HepG2 (cell line): ENCODE data around the gene LGALS16. TPM values are rescaled to one million over a fixed set of nuclear protein-coding genes. Genes with fewer than 3 reads are reported as not detected.

ENCODE experiments used
- ATAC-seq: fragments of 200-7000 bp; cut with Tn5 transposase; 3 replicates; pipeline ENCODE4 v1.9.1; 2020; ENCODE audit warnings: mild to moderate bottlenecking, moderate library complexity
- BruUV-seq: library from RNA; stranded (reverse); fragments of 400-500 nt; replicated peaks from 2 replicates; lab custom pipeline; 2021; lab: Mats Ljungman, UMichigan
- CTCF ChIA-PET: fragments of 300-600 bp; formaldehyde crosslinking; extraction: SDS; loops from one replicate; lab custom pipeline; 2021; ENCODE audit warnings: low total read pairs, inconsistent platforms, low intra/inter-chr PET ratio; lab: Yijun Ruan, JAX
- POLR2A ChIA-PET: fragments of 350-600 bp; sonication (Branson Sonifier 250); formaldehyde crosslinking; loops from one replicate; lab custom pipeline; 2020; ENCODE audit warnings: antibody characterized with exemption, inconsistent platforms; lab: Yijun Ruan, JAX
- DNase-seq: peaks from one replicate; pipeline ENCODE4 v3.0.0-alpha.2; 2015; ENCODE audit warnings: low spot score
- FAIRE-seq: peaks from 3 replicates; lab custom pipeline; 2011; peaks lifted over from hg19 to GRCh38; lab: Jason Lieb, UNC
- H2AFZ ChIP-seq: one replicate; pipeline ENCODE4 v1.6.1; 2011; ENCODE audit warnings: low read length, inconsistent platforms
- H3K27ac ChIP-seq: fragments of 300-600 bp; 3 replicates; pipeline ENCODE4 v1.8.0; 2011; ENCODE audit warnings: mixed run types, mild to moderate bottlenecking, mixed read lengths, low read length, inconsistent platforms; ENCODE audit not compliant: insufficient read depth; ENCODE audit errors: extremely low read length
- H3K27me3 ChIP-seq, 2 experiments: fragments of 200-600 bp in 1 of 2; 2 replicates in 1 of 2; 3 replicates in 1 of 2; pipeline versions ENCODE4 v1.6.0 to v1.8.0; 2011; ENCODE audit warnings: low read length in 2 of 2, mild to moderate bottlenecking in 2 of 2, moderate library complexity in 2 of 2, inconsistent platforms in 1 of 2; ENCODE audit not compliant: insufficient read depth in 2 of 2, control insufficient read depth in 1 of 2
- H3K36me3 ChIP-seq, 2 experiments: fragments of 200-600 bp in 1 of 2; replicated peaks in 1 of 2; 2 replicates in 1 of 2; 3 replicates in 1 of 2; pipeline versions ENCODE4 v1.5.1 to v1.8.0; 2011; ENCODE audit warnings: low read length in 2 of 2, inconsistent platforms in 1 of 2; ENCODE audit not compliant: insufficient read depth in 2 of 2, control insufficient read depth in 1 of 2
- H3K4me1 ChIP-seq: 2 replicates; pipeline ENCODE4 v1.5.1; 2012; ENCODE audit warnings: low read length, inconsistent platforms; ENCODE audit not compliant: insufficient read depth
- H3K4me2 ChIP-seq: 2 replicates; pipeline ENCODE4 v1.6.0; 2011; ENCODE audit warnings: low read depth, low read length, inconsistent platforms
- H3K4me3 ChIP-seq, 3 experiments: fragments of 200-600 bp in 1 of 3; sonication (generic), shearing (Covaris generic) in 1 of 3; replicated peaks in 1 of 3; 2 replicates each; pipeline ENCODE4 v1.5.1; 2011 to 2016; ENCODE audit warnings: low read length in 3 of 3, inconsistent platforms in 2 of 3, low read depth in 2 of 3, mild to moderate bottlenecking in 2 of 3, control low read depth in 1 of 3, mixed read lengths in 1 of 3; ENCODE audit not compliant: insufficient read depth in 1 of 3
- H3K79me2 ChIP-seq: one replicate; pipeline ENCODE4 v1.6.1; 2011; ENCODE audit warnings: low read length, inconsistent platforms; ENCODE audit not compliant: insufficient read depth
- H3K9ac ChIP-seq: 2 replicates; pipeline ENCODE4 v1.6.0; 2011; ENCODE audit warnings: mild to moderate bottlenecking, low read depth, low read length, inconsistent platforms; ENCODE audit not compliant: insufficient read depth
- H3K9me3 ChIP-seq: 2 replicates; pipeline ENCODE4 v1.5.1; 2012; ENCODE audit warnings: mild to moderate bottlenecking, low read length
- H4K20me1 ChIP-seq: 2 replicates; pipeline ENCODE4 v1.6.0; 2011; ENCODE audit warnings: inconsistent platforms, mild to moderate bottlenecking, low read length, moderate library complexity; ENCODE audit not compliant: insufficient read depth
- BRCA1 ChIP-seq: sonication (generic); formaldehyde crosslinking; IDR thresholded peaks from 2 replicates; pipeline ENCODE4 v1.4.0; 2020; ENCODE audit warnings: missing genetic modification reagents
- JARID2 ChIP-seq: sonication (generic); formaldehyde crosslinking; IDR thresholded peaks from 2 replicates; pipeline ENCODE4 v1.8.1; 2023; ENCODE audit warnings: missing genetic modification reagents, inconsistent platforms; ENCODE audit not compliant: insufficient replicate concordance
- MAFG ChIP-seq: sonication (generic); formaldehyde crosslinking; IDR thresholded peaks from 2 replicates; pipeline ENCODE4 v1.5.1; 2020; ENCODE audit warnings: mild to moderate bottlenecking, missing genetic modification reagents
- NR3C1 ChIP-seq: sonication (generic); formaldehyde crosslinking; IDR thresholded peaks from 2 replicates; pipeline ENCODE4 v1.4.0; 2020; ENCODE audit warnings: missing genetic modification reagents
- ONECUT2 ChIP-seq: sonication (generic); formaldehyde crosslinking; IDR thresholded peaks from 2 replicates; pipeline ENCODE4 v1.4.0; 2020; ENCODE audit warnings: missing genetic modification reagents
- PRMT3 ChIP-seq: sonication (generic); formaldehyde crosslinking; IDR thresholded peaks from 2 replicates; pipeline ENCODE4 v1.8.1; 2022; ENCODE audit warnings: low read depth, mild to moderate bottlenecking, moderate library complexity, missing genetic modification reagents, borderline replicate concordance
- SPEN ChIP-seq: sonication (generic); formaldehyde crosslinking; IDR thresholded peaks from 2 replicates; pipeline ENCODE4 v1.5.1; 2020; ENCODE audit warnings: low read depth, mild to moderate bottlenecking, missing genetic modification reagents
- ZBTB42 ChIP-seq: sonication (generic); formaldehyde crosslinking; IDR thresholded peaks from 2 replicates; pipeline ENCODE4 v1.5.0; 2020; ENCODE audit warnings: mild to moderate bottlenecking, missing genetic modification reagents
- ZNF253 ChIP-seq: sonication (generic); formaldehyde crosslinking; IDR thresholded peaks from 2 replicates; pipeline ENCODE4 v1.8.0; 2022; ENCODE audit warnings: mild to moderate bottlenecking, missing genetic modification reagents, borderline replicate concordance
- ZNF274 ChIP-seq: sonication (generic); formaldehyde crosslinking; IDR thresholded peaks from 2 replicates; pipeline ENCODE4 v1.5.1; 2020; ENCODE audit warnings: mild to moderate bottlenecking, missing genetic modification reagents
- ZSCAN9 ChIP-seq: IDR thresholded peaks from 2 replicates; pipeline ENCODE4 v1.6.1; 2016; ENCODE audit warnings: borderline replicate concordance
- WGBS: methylation state at CpG from one replicate; pipeline ENCODE4 v1.1.6; 2017; ENCODE audit warnings: low lambda C conversion rate; 5-methylcytosine and 5-hydroxymethylcytosine counted together
- in situ Hi-C: cut with HindIII; loops from 2 replicates; pipeline ENCODE4 v1.10.0; 2017; ENCODE audit warnings: low pct_unique_long_range_greater_than_20kb; ENCODE audit not compliant: extremely low pct_ligation_motif_present
- intact Hi-C: fragments of 100-400 bp; cut with micrococcal nuclease; formaldehyde crosslinking; loops from one replicate; pipeline ENCODE4 v1.10.0; 2022; ENCODE audit not compliant: unreplicated experiment
- polyA plus RNA-seq, 8 experiments: library from polyadenylated mRNA; depleted of rRNA in 3 of 8; stranded (reverse) in 7 of 8; unstranded in 1 of 8; fragments of >200 nt; fragmentation: Illumina TruSeq in 4 of 8; extraction: Trizol in 4 of 8; gene quantifications; 2 replicates each; pipeline versions ENCODE4 v1.2.1 to v1.2.3, GENCODE V29; 2011 to 2016; ENCODE audit warnings: low read depth in 4 of 8, missing spikeins in 1 of 8, mixed read lengths in 1 of 8; ENCODE audit not compliant: insufficient read depth in 1 of 8
- total RNA-seq, 5 experiments: library from RNA; depleted of rRNA; stranded (reverse); fragments of >200 nt; fragmentation: Illumina TruSeq; extraction: Trizol; gene quantifications; 2 replicates each; pipeline ENCODE4 v1.2.3, GENCODE V29; 2016; ENCODE audit warnings: low read depth in 1 of 5
- TF ChIP-seq, protein P1 (sequence below): sonication (generic); formaldehyde crosslinking; IDR thresholded peaks from 2 replicates; pipeline ENCODE4 v1.5.0; 2020; ENCODE audit warnings: mild to moderate bottlenecking, missing genetic modification reagents, borderline replicate concordance
- TF ChIP-seq, protein P2 (sequence below): sonication (generic); formaldehyde crosslinking; IDR thresholded peaks from 2 replicates; pipeline ENCODE4 v1.4.0; 2020; ENCODE audit warnings: missing genetic modification reagents, borderline replicate concordance
- TF ChIP-seq, protein P3 (sequence below): sonication (generic); formaldehyde crosslinking; IDR thresholded peaks from 2 replicates; pipeline ENCODE4 v1.5.0; 2020; ENCODE audit warnings: missing genetic modification reagents

The LGALS16 gene
- total and polyA plus RNA-seq, 2 of the 13 experiments (the other 11 are each of a cell fraction or from before 2014, with no cell fraction given), result not detected

DNA sequence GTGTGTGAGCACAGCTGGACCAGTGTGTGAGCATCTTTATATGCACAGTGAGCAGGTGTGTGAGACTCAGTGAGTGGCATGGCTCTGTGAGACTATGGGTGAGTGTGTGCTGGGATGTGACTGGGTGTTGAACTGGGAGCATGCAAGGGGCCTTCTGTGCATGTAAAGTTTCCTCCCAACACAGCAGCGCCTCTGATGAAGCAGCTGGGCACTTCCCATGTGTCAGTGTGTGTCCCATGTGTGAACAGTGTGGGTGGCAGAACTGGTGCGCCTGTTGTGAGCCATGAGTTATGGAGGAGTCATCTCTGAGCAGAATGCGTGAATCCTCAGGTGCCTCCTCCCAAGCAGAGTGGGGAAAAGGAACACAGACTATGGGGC, 24.1 kb downstream of the LGALS16 start:
- FAIRE-seq (no peak), ATAC-seq (no peak), DNase-seq (no peak)
- in situ Hi-C loops (no loop called here), intact Hi-C loops (loop anchor here (5.0 kb wide), 1 partner anchor 88 kb away; no protein-coding TSS in a partner anchor)
- no peaks in the 10 kb centered on the region for H3K36me3 ChIP-seq
- H3K4me2 ChIP-seq, result peak overlapping the region; percentile 50; the same call in 1 of the 2 replicates
- no peaks in the 10 kb centered on the region for H4K20me1 ChIP-seq
- no peak overlapping the region for H3K4me3 ChIP-seq
- H3K79me2 ChIP-seq, result no peaks in the 10 kb centered on the region
- BruUV-seq, result no TSS peak
- POLR2A ChIA-PET, result no interaction called here
- no peak overlapping the region for H3K27ac ChIP-seq
- peaks cover 1 to 4% of the 10 kb centered on the region in 2 experiments; a peak in 2 of 5 replicates for H3K27me3 ChIP-seq
- no peak overlapping the region for H3K9ac ChIP-seq
- CTCF ChIA-PET, result no interaction called here
- no peak overlapping the region for H2AFZ ChIP-seq
- no peaks in the 10 kb centered on the region for H3K9me3 ChIP-seq
- peaks cover 26% of the 10 kb centered on the region for H3K4me1 ChIP-seq
- WGBS, result 41% methylated on average over 3 of the region's 3 CpGs
- TF ChIP-seq ONECUT2 (CRISPR knock-in tag), result no peak
- no peak for TF ChIP-seq SPEN
- TF ChIP-seq, protein P1, sequence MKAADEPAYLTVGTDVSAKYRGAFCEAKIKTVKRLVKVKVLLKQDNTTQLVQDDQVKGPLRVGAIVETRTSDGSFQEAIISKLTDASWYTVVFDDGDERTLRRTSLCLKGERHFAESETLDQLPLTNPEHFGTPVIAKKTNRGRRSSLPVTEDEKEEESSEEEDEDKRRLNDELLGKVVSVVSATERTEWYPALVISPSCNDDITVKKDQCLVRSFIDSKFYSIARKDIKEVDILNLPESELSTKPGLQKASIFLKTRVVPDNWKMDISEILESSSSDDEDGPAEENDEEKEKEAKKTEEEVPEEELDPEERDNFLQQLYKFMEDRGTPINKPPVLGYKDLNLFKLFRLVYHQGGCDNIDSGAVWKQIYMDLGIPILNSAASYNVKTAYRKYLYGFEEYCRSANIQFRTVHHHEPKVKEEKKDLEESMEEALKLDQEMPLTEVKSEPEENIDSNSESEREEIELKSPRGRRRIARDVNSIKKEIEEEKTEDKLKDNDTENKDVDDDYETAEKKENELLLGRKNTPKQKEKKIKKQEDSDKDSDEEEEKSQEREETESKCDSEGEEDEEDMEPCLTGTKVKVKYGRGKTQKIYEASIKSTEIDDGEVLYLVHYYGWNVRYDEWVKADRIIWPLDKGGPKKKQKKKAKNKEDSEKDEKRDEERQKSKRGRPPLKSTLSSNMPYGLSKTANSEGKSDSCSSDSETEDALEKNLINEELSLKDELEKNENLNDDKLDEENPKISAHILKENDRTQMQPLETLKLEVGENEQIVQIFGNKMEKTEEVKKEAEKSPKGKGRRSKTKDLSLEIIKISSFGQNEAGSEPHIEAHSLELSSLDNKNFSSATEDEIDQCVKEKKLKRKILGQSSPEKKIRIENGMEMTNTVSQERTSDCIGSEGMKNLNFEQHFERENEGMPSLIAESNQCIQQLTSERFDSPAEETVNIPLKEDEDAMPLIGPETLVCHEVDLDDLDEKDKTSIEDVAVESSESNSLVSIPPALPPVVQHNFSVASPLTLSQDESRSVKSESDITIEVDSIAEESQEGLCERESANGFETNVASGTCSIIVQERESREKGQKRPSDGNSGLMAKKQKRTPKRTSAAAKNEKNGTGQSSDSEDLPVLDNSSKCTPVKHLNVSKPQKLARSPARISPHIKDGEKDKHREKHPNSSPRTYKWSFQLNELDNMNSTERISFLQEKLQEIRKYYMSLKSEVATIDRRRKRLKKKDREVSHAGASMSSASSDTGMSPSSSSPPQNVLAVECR (CRISPR knock-in tag), result no peak
- no peak for TF ChIP-seq PRMT3 (CRISPR knock-in tag)
- no peak for TF ChIP-seq BRCA1
- TF ChIP-seq MAFG (CRISPR knock-in tag), result no peak
- no peak for TF ChIP-seq NR3C1 (CRISPR knock-in tag)
- TF ChIP-seq ZNF253 (CRISPR knock-in tag), result no peak
- no peak for TF ChIP-seq JARID2 (CRISPR knock-in tag)
- TF ChIP-seq, protein P2, sequence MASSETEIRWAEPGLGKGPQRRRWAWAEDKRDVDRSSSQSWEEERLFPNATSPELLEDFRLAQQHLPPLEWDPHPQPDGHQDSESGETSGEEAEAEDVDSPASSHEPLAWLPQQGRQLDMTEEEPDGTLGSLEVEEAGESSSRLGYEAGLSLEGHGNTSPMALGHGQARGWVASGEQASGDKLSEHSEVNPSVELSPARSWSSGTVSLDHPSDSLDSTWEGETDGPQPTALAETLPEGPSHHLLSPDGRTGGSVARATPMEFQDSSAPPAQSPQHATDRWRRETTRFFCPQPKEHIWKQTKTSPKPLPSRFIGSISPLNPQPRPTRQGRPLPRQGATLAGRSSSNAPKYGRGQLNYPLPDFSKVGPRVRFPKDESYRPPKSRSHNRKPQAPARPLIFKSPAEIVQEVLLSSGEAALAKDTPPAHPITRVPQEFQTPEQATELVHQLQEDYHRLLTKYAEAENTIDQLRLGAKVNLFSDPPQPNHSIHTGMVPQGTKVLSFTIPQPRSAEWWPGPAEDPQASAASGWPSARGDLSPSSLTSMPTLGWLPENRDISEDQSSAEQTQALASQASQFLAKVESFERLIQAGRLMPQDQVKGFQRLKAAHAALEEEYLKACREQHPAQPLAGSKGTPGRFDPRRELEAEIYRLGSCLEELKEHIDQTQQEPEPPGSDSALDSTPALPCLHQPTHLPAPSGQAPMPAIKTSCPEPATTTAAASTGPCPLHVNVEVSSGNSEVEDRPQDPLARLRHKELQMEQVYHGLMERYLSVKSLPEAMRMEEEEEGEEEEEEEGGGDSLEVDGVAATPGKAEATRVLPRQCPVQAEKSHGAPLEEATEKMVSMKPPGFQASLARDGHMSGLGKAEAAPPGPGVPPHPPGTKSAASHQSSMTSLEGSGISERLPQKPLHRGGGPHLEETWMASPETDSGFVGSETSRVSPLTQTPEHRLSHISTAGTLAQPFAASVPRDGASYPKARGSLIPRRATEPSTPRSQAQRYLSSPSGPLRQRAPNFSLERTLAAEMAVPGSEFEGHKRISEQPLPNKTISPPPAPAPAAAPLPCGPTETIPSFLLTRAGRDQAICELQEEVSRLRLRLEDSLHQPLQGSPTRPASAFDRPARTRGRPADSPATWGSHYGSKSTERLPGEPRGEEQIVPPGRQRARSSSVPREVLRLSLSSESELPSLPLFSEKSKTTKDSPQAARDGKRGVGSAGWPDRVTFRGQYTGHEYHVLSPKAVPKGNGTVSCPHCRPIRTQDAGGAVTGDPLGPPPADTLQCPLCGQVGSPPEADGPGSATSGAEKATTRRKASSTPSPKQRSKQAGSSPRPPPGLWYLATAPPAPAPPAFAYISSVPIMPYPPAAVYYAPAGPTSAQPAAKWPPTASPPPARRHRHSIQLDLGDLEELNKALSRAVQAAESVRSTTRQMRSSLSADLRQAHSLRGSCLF, result no peak
- no peak for TF ChIP-seq ZSCAN9 (CRISPR knock-in tag)
- TF ChIP-seq ZBTB42, result no peak
- TF ChIP-seq, protein P3, sequence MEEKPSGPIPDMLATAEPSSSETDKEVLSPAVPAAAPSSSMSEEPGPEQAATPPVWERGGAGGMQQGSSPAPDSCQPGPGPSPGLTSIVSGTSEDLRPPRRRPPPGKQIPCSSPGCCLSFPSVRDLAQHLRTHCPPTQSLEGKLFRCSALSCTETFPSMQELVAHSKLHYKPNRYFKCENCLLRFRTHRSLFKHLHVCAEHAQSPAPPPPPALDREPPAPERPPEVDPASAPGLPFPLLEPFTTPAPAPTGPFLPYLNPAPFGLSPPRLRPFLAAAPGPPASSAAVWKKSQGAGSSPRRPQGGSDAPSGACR (CRISPR knock-in tag), result no peak
- no peak for TF ChIP-seq ZNF274 (CRISPR knock-in tag)
